Measurements from ENCODE around the gene SCARF1. TPM values are rescaled to one million over a fixed set of nuclear protein-coding genes. Genes with fewer than 3 reads are reported as not detected.

The SCARF1 gene
- total RNA-seq, 1 donor from 2014 or later, result 0.64 TPM

DNA sequence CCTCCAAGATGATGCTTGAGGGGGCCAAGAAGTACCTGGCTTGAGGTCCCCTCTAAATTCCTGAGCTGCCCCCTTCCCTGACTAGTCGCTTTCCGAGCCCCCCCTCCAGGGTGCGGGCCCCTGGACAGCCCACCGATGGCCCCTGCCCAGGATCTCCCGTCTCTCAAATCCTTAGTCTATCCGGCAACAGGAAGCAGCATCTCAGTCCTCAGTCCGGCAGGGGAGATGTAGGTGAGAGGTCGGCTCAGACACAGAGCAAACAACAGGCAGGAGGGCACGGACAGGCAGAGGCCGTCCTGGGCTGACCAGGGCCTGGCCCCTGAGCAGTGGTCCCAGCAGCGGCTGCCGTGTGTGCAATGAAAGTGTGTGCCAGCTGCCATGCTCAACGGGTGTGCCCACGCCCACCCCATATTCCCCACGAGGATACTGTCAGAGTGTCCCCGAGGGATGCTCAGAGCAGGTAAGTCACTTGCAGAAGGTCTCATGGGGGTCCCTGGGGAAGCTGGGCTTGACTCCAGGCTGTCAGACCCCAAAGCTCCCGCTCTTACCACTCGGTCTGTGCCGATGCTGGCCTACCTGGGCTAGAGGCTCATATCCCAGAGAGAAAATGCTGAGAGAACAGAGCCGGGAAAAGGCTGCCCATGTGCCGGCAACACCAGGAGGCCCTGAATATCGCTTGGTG is 24.1 kb downstream of the SCARF1 start:
- Mint-ChIP-seq H3K9me3 (ENCODE audit: unreplicated experiment) (no peaks in the 10 kb centered on the region), H3K4me3 (ENCODE audit: unreplicated experiment) (no peak overlapping the region)

DNA sequence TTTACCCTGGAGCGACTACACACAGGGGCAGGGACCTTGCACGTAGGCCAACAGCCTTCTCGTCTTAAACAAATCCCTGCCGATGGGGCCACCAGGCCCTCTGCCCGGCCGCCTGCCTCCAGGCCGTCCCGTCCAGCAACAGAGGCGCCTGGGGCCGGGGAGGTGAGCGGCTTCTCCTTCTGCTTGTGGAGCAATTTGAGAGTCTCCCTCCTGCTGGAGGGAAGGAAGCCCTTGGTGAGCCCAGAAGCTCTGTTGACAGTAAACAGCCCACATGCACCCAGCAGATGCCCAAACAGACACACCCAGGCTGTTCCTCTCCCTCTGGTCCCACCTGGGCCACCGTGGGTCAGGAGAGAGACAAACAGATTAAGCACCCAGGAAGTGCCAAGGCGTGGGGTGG is 25.0 kb downstream of the SCARF1 start:
- no peak overlapping the region for H3K27ac Mint-ChIP-seq (ENCODE audit: unreplicated experiment)
- no peak overlapping the region for H3K4me3 Mint-ChIP-seq (ENCODE audit: unreplicated experiment)
- no peaks in the 10 kb centered on the region for H3K36me3 Mint-ChIP-seq (ENCODE audit: unreplicated experiment)
- peaks cover 4% of the 10 kb centered on the region for H3K4me1 Mint-ChIP-seq (ENCODE audit: unreplicated experiment)
- no peaks in the 10 kb centered on the region for H3K27me3 Mint-ChIP-seq (ENCODE audit: unreplicated experiment)
- H3K9me3 Mint-ChIP-seq (ENCODE audit: unreplicated experiment), result no peaks in the 10 kb centered on the region
- DNase-seq (ENCODE audit: extremely low spot score, unreplicated experiment), result no peak
- TF ChIP-seq, protein P1, sequence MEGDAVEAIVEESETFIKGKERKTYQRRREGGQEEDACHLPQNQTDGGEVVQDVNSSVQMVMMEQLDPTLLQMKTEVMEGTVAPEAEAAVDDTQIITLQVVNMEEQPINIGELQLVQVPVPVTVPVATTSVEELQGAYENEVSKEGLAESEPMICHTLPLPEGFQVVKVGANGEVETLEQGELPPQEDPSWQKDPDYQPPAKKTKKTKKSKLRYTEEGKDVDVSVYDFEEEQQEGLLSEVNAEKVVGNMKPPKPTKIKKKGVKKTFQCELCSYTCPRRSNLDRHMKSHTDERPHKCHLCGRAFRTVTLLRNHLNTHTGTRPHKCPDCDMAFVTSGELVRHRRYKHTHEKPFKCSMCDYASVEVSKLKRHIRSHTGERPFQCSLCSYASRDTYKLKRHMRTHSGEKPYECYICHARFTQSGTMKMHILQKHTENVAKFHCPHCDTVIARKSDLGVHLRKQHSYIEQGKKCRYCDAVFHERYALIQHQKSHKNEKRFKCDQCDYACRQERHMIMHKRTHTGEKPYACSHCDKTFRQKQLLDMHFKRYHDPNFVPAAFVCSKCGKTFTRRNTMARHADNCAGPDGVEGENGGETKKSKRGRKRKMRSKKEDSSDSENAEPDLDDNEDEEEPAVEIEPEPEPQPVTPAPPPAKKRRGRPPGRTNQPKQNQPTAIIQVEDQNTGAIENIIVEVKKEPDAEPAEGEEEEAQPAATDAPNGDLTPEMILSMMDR (IDR thresholded peaks at IDR 0.05), result no peak

More for the DNA sequence above, 24.1 kb downstream of the SCARF1 start:
- Mint-ChIP-seq H3K27ac (ENCODE audit: unreplicated experiment) (no peak overlapping the region), H3K27me3 (ENCODE audit: unreplicated experiment) (peaks cover 1% of the 10 kb centered on the region), H3K36me3 (ENCODE audit: unreplicated experiment) (no peaks in the 10 kb centered on the region), H3K4me1 (ENCODE audit: unreplicated experiment) (peaks cover 10% of the 10 kb centered on the region)
- TF ChIP-seq, protein P1 (IDR thresholded peaks at IDR 0.05), result no peak
- DNase-seq (ENCODE audit: extremely low spot score, unreplicated experiment), result no peak

DNA sequence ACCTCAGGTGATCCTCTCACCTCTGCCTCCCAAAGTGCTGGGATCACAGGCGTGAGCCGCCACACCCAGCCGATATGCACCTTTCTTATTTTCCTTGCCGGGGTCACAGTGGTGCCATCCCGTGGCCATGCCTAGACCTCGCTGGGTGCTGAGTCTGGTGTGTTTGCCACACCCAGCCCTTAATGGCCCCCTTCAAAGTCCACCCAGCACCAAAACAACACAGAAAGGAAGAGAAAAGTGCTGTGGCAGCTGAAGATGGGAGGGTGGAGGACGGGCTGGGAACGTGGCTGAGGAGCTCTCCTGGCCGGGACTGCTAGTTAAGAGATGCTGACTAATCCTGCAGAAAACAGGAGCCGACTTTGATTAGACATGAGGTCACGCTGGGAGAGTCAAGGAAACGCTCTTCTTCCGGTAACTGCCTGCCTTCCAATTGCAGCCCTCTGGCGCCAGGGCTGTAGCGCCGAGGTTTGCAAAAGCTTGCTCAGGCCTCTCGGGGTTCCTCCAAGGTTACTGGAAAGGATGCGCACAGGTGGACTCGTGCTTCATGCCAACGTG is 27.8 kb downstream of the SCARF1 start:
- TF ChIP-seq, protein P1 (IDR thresholded peaks at IDR 0.05), result no peak
- H3K27ac Mint-ChIP-seq (ENCODE audit: unreplicated experiment), result no peak overlapping the region
- H3K36me3 Mint-ChIP-seq (ENCODE audit: unreplicated experiment), result no peaks in the 10 kb centered on the region
- H3K4me1 Mint-ChIP-seq (ENCODE audit: unreplicated experiment), result peaks cover 4% of the 10 kb centered on the region
- H3K4me3 Mint-ChIP-seq (ENCODE audit: unreplicated experiment), result no peak overlapping the region
- H3K9me3 Mint-ChIP-seq (ENCODE audit: unreplicated experiment), result no peaks in the 10 kb centered on the region
- no peaks in the 10 kb centered on the region for H3K27me3 Mint-ChIP-seq (ENCODE audit: unreplicated experiment)
- no peak for DNase-seq (ENCODE audit: extremely low spot score, unreplicated experiment)

DNA sequence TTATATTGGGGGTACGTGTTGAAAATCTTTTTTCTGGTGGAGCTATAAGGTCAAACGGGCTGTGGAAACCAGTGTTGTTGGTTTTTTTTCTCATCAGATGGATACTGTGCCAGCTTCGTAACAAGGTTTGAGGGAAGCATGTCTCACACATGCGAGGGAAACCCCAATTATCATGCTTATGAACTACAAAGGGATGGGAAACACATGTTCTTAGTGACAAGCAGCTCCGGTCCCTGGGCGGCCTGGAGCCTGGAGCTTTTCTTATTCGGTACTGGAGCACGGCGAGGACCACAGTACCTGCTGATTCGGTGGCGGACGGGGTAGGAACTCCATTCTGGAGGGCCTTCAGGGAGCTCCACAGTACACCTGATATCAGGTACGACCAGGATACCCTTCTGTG is 29.4 kb downstream of the SCARF1 start:
- Mint-ChIP-seq H3K4me1 (ENCODE audit: unreplicated experiment) (peaks cover 2% of the 10 kb centered on the region), H3K4me3 (ENCODE audit: unreplicated experiment) (no peak overlapping the region), H3K27ac (ENCODE audit: unreplicated experiment) (no peak overlapping the region), H3K27me3 (ENCODE audit: unreplicated experiment) (no peaks in the 10 kb centered on the region), H3K9me3 (ENCODE audit: unreplicated experiment) (no peaks in the 10 kb centered on the region), H3K36me3 (ENCODE audit: unreplicated experiment) (no peaks in the 10 kb centered on the region)
- no peak for DNase-seq (ENCODE audit: extremely low spot score, unreplicated experiment)
- TF ChIP-seq, protein P1 (IDR thresholded peaks at IDR 0.05), result no peak

DNA sequence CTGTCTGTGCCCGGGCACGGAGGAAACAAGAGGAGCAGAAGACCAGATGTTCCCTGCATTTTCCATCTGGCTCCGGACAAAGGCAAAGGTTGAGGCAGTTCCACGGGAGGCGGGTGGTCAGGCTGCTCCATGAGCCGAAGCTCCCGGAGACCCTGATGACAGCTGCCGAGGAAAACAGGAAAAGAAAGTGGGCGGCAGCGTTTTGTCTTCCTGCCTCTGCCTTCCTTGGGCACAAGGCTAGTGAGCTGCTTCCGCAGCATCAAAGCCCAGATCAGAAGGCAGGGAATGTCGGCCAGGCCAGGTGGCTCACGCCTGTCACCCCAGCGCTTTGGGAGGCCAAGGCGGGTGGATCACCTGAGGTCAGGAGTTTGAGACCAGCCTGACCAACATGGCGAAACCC is 33.1 kb downstream of the SCARF1 start:
- H3K4me3 Mint-ChIP-seq (ENCODE audit: unreplicated experiment), result no peak overlapping the region
- H3K36me3 Mint-ChIP-seq (ENCODE audit: unreplicated experiment), result no peaks in the 10 kb centered on the region
- TF ChIP-seq, protein P1 (IDR thresholded peaks at IDR 0.05), result no peak
- no peak overlapping the region for H3K27ac Mint-ChIP-seq (ENCODE audit: unreplicated experiment)
- H3K4me1 Mint-ChIP-seq (ENCODE audit: unreplicated experiment), result no peaks in the 10 kb centered on the region
- no peaks in the 10 kb centered on the region for H3K9me3 Mint-ChIP-seq (ENCODE audit: unreplicated experiment)
- no peak for DNase-seq (ENCODE audit: extremely low spot score, unreplicated experiment)
- no peaks in the 10 kb centered on the region for H3K27me3 Mint-ChIP-seq (ENCODE audit: unreplicated experiment)
